GM19468 (cell line): ENCODE measurements around the gene RTBDN.
A peak's percentile ranks its signal among the peaks of the same experiment; 100 is the strongest.

Experiments used
- ATAC-seq: cut with Tn5 transposase; IDR thresholded peaks from one replicate; pipeline ENCODE4 v1.9.1; 2021; ENCODE audit warnings: mild to moderate bottlenecking, moderate library complexity, moderate number of reproducible peaks; ENCODE audit not compliant: unreplicated experiment; ENCODE audit errors: extremely low read depth

Gene RTBDN

GRCh38 chr19:12834566-12834943 is at the start of gene RTBDN:
Gene RTBDN (minus strand): TSS chr19:12834579. CDS start chr19:12829979, 4,600 bp downstream.
- ATAC-seq = no peak

GRCh38 chr19:12882589-12882988 is 48.2 kb upstream of the RTBDN start:
- ATAC-seq = no peak

GRCh38 chr19:12881172-12881808 is 46.9 kb upstream of the RTBDN start, which contains the start of gene DNASE2:
Gene DNASE2 (minus strand): TSS chr19:12881449. CDS start chr19:12881375, 74 bp downstream.
- ATAC-seq = peak; percentile 22

GRCh38 chr19:12880551-12881171 is 46.3 kb upstream of the RTBDN start:
- ATAC-seq = no peak

- no peak for ATAC-seq
Observed at GRCh38 chr19:12875086-12875485, 40.7 kb upstream of the RTBDN start.

- no peak for ATAC-seq
Observed at GRCh38 chr19:12873891-12874745, 39.7 kb upstream of the RTBDN start.

- no peak for ATAC-seq
Observed at GRCh38 chr19:12872941-12873890, 38.8 kb upstream of the RTBDN start.

- no peak for ATAC-seq
Observed at GRCh38 chr19:12872255-12872654, 37.9 kb upstream of the RTBDN start.

GRCh38 chr19:12871681-12872080 is 37.3 kb upstream of the RTBDN start:
- ATAC-seq = no peak

- ATAC-seq = no peak
Observed at GRCh38 chr19:12868540-12869112, 34.2 kb upstream of the RTBDN start.

GRCh38 chr19:12867120-12868099 is 33.0 kb upstream of the RTBDN start:
- ATAC-seq = no peak

- ATAC-seq = no peak
Observed at GRCh38 chr19:12866416-12867119, 32.2 kb upstream of the RTBDN start.

GRCh38 chr19:12865746-12866415 is 31.5 kb upstream of the RTBDN start:
- no peak for ATAC-seq

GRCh38 chr19:12864721-12865715 is 30.6 kb upstream of the RTBDN start:
- no peak for ATAC-seq

- ATAC-seq = no peak
Observed at GRCh38 chr19:12864143-12864542, 29.8 kb upstream of the RTBDN start.

GRCh38 chr19:12859546-12859945 is 25.2 kb upstream of the RTBDN start:
- no peak for ATAC-seq
